Large intestine (tissue), 3 donors: ENCODE results near the gene MYBL2. TPM values are rescaled to one million over a fixed set of nuclear protein-coding genes. Genes with fewer than 3 reads are reported as not detected.

Experiments used
- DNase-seq, 2 donors: peaks; one replicate each; pipeline versions ENCODE4 v3.0.0 to v3.0.0-alpha.2; 2013
- H3K27ac ChIP-seq: one replicate; pipeline ENCODE4 v1.5.1; 2013; ENCODE audit warnings: low read length
- H3K27me3 ChIP-seq: 2 replicates; pipeline ENCODE4 v1.6.1; 2013; ENCODE audit warnings: low read length; ENCODE audit not compliant: control insufficient read depth, insufficient read depth
- H3K36me3 ChIP-seq: 2 replicates; pipeline ENCODE4 v1.6.1; 2013; ENCODE audit warnings: low read length; ENCODE audit not compliant: control insufficient read depth, insufficient read depth
- H3K4me1 ChIP-seq: one replicate; pipeline ENCODE4 v1.6.1; 2013; ENCODE audit warnings: low read length; ENCODE audit not compliant: control insufficient read depth, insufficient read depth
- H3K4me3 ChIP-seq: one replicate; pipeline ENCODE4 v1.5.1; 2013; ENCODE audit warnings: low read length
- H3K9me3 ChIP-seq: one replicate; pipeline ENCODE4 v1.6.1; 2013; ENCODE audit warnings: mild to moderate bottlenecking, low read depth, low read length, moderate library complexity; ENCODE audit not compliant: control insufficient read depth
- WGBS: methylation state at CpG from one replicate; pipeline ENCODE4 v1.1.5; 2013; ENCODE audit warnings: low lambda C conversion rate; ENCODE audit not compliant: insufficient coverage; 5-methylcytosine and 5-hydroxymethylcytosine counted together
- polyA plus RNA-seq: library from polyadenylated mRNA; unstranded; fragments of 120-200 nt; gene quantifications from one replicate; pipeline ENCODE4 v1.2.1, GENCODE V29; 2013

Gene MYBL2
- polyA plus RNA-seq, 1 donor = 13.0 TPM

DNA sequence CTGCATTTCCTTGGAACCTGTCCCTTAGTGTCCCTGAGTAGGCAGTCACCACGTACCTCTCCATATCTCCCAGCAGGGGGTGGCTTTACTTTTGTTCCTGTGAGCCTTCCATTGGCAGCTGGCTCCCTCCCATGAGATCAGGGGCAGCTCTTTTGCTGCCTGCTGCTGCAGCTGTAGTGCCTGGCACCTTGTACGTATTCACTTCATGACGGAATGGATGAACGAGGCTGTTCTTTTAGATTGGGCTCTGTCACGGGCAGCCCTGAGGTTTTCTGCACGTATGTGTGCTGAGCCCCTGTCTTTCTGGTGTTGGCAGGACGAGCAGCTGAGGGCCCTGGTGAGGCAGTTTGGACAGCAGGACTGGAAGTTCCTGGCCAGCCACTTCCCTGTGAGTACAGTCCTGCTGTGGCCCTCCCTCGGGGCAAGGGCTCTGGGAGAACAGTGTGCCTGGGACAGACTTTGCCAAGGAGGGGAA, 14.6 kb downstream of the MYBL2 start:
- Histone ChIP-seq H3K36me3 (no peaks in the 10 kb centered on the region), H3K4me1 (no peaks in the 10 kb centered on the region), H3K27ac (no peak overlapping the region), H3K4me3 (no peak overlapping the region), H3K9me3 (no peaks in the 10 kb centered on the region), H3K27me3 (no peaks in the 10 kb centered on the region)
- WGBS = no CpG with 5 or more reads among the region's 8 CpGs
- DNase-seq = no peak

GRCh38 chr20:43681991-43682410, 15.1 kb downstream of the MYBL2 start:
- Histone ChIP-seq H3K4me1 (no peaks in the 10 kb centered on the region), H3K9me3 (no peaks in the 10 kb centered on the region), H3K27ac (no peak overlapping the region), H3K27me3 (no peaks in the 10 kb centered on the region), H3K4me3 (no peak overlapping the region), H3K36me3 (no peaks in the 10 kb centered on the region)
- no peak for DNase-seq
- no CpG with 5 or more reads among the region's 2 CpGs for WGBS

GRCh38 chr20:43682446-43682845, 15.5 kb downstream of the MYBL2 start:
- H3K36me3 ChIP-seq = no peaks in the 10 kb centered on the region
- H3K27me3 ChIP-seq = no peaks in the 10 kb centered on the region
- no peak for DNase-seq
- no peaks in the 10 kb centered on the region for H3K9me3 ChIP-seq
- no peak overlapping the region for H3K27ac ChIP-seq
- H3K4me3 ChIP-seq = no peak overlapping the region
- no peaks in the 10 kb centered on the region for H3K4me1 ChIP-seq
- WGBS = no CpG with 5 or more reads among the region's 9 CpGs

DNA sequence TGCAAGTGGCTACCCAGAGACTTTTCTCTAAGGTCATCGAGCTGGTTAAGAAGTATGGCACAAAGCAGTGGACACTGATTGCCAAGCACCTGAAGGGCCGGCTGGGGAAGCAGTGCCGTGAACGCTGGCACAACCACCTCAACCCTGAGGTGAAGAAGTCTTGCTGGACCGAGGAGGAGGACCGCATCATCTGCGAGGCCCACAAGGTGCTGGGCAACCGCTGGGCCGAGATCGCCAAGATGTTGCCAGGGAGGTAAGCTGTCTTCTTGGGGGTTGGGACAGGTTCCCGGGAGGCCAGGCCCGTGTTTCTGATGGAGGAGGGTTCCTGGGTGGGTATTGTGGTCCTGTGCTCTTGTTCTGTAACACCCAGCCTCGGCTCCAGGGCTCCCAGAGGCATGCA, 19.9 kb downstream of the MYBL2 start:
- H3K4me3 ChIP-seq = no peak overlapping the region
- no peak overlapping the region for H3K27ac ChIP-seq
- no peaks in the 10 kb centered on the region for H3K27me3 ChIP-seq
- H3K36me3 ChIP-seq = no peaks in the 10 kb centered on the region
- no CpG with 5 or more reads among the region's 13 CpGs for WGBS
- H3K4me1 ChIP-seq = no peaks in the 10 kb centered on the region
- H3K9me3 ChIP-seq = no peaks in the 10 kb centered on the region
- DNase-seq = no peak

- no peaks in the 10 kb centered on the region for H3K4me1 ChIP-seq
- WGBS = no CpG with 5 or more reads among the region's 4 CpGs
- H3K27me3 ChIP-seq = no peaks in the 10 kb centered on the region
- no peak for DNase-seq
- H3K36me3 ChIP-seq = no peaks in the 10 kb centered on the region
- H3K27ac ChIP-seq = no peak overlapping the region
- no peak overlapping the region for H3K4me3 ChIP-seq
- no peaks in the 10 kb centered on the region for H3K9me3 ChIP-seq
Measured at GRCh38 chr20:43689165-43689564, 22.3 kb downstream of the MYBL2 start.

DNA sequence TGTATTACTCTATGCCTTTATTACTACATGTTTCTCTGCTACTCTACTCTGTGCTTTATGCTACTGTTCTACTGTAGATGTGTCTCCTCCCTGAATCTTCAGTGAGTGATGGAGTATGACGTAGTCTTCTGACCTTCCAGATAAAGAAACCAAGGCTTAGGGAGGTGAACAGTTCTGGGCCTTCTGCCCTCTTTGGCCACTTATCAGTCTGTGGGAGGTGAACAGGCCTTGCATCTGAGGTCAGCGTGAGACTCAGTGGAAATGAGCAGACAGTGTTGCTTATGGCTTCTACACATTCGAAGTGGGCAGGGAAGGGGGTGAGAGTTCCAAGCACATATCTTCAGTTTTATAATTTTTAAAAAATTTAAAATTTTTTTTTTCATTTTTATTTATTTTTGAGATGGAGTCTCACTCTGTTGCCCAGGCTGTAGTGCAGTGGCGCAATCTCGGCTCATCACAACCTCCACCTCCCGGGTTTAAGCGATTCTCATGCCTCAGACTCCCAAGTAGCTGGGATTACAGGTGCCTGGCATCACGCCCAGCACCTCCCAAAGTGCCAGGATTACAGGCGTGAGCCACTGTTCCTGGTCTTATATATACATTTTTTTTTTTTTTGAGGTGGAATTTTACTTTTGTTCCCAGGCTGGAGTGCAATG, 24.2 kb downstream of the MYBL2 start:
- Histone ChIP-seq H3K4me1 (no peaks in the 10 kb centered on the region), H3K27ac (no peak overlapping the region), H3K27me3 (no peaks in the 10 kb centered on the region), H3K4me3 (no peak overlapping the region), H3K36me3 (no peaks in the 10 kb centered on the region), H3K9me3 (no peaks in the 10 kb centered on the region)
- DNase-seq = no peak
- 85% methylated on average over 4 of the region's 9 CpGs for WGBS

GRCh38 chr20:43691928-43692524, 25.1 kb downstream of the MYBL2 start:
- no peaks in the 10 kb centered on the region for H3K4me1 ChIP-seq
- WGBS = no CpG with 5 or more reads among the region's 5 CpGs
- H3K4me3 ChIP-seq = no peak overlapping the region
- H3K36me3 ChIP-seq = no peaks in the 10 kb centered on the region
- H3K9me3 ChIP-seq = no peaks in the 10 kb centered on the region
- H3K27ac ChIP-seq = no peak overlapping the region
- peak; percentile 41 to 46 for DNase-seq
- no peaks in the 10 kb centered on the region for H3K27me3 ChIP-seq

DNA sequence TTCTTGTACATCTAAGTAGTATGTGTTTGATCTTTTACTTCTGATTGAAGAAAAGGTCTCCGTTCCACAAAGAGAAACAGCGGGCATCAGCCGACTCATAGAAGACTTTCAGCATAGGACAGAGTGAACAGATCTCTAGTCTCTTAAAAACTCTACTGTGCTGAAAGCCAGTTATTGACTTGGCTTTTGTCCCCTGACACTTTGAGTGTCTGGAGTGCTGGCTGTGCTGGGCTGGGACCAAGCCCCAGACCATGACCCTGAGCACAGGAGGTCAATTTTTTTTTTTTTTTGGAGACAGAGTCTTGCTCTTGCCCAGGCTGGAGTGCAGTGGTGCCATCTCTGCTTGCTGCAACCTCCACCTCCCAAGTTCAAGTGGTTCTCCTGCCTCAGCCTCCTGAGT, 27.8 kb downstream of the MYBL2 start:
- DNase-seq = no peak
- Histone ChIP-seq H3K36me3 (no peaks in the 10 kb centered on the region), H3K4me1 (no peaks in the 10 kb centered on the region), H3K27me3 (no peaks in the 10 kb centered on the region), H3K27ac (no peak overlapping the region), H3K4me3 (no peak overlapping the region), H3K9me3 (no peaks in the 10 kb centered on the region)
- no CpG with 5 or more reads among the region's 3 CpGs for WGBS

GRCh38 chr20:43695571-43695970, 28.7 kb downstream of the MYBL2 start:
- WGBS = no CpG with 5 or more reads among the region's 8 CpGs
- no peak for DNase-seq
- H3K9me3 ChIP-seq = no peaks in the 10 kb centered on the region
- peaks cover 3% of the 10 kb centered on the region for H3K36me3 ChIP-seq
- no peaks in the 10 kb centered on the region for H3K27me3 ChIP-seq
- no peaks in the 10 kb centered on the region for H3K4me1 ChIP-seq
- H3K27ac ChIP-seq = no peak overlapping the region
- no peak overlapping the region for H3K4me3 ChIP-seq

GRCh38 chr20:43699941-43700565, 33.1 kb downstream of the MYBL2 start:
- WGBS = no CpG with 5 or more reads among the region's 8 CpGs
- Histone ChIP-seq H3K27me3 (no peaks in the 10 kb centered on the region), H3K4me1 (no peaks in the 10 kb centered on the region), H3K27ac (no peak overlapping the region), H3K36me3 (peaks cover 3% of the 10 kb centered on the region), H3K4me3 (no peak overlapping the region), H3K9me3 (no peaks in the 10 kb centered on the region)
- DNase-seq = no peak
